OCI-LY3 (cell line): ENCODE measurements around the gene MACROD2.

ENCODE experiments used
- H2AFZ ChIP-seq: fragments of 200-600, 300-600 bp; shearing (Covaris generic); 2 replicates; pipeline ENCODE4 v1.6.0; 2014; ENCODE audit warnings: antibody characterized with exemption, low read depth, low read length
- H3K27ac ChIP-seq: fragments of 200-600, 300-600 bp; sonication (generic); 2 replicates; pipeline ENCODE4 v1.5.1; 2014; ENCODE audit warnings: mild to moderate bottlenecking, low read length, moderate library complexity, mixed read lengths
- H3K27me3 ChIP-seq: fragments of 200-600, 300-600 bp; sonication (generic); 2 replicates; pipeline ENCODE4 v1.6.1; 2014; ENCODE audit warnings: low read depth, low read length, mixed read lengths
- H3K36me3 ChIP-seq: fragments of 200-600, 300-600 bp; sonication (generic); replicated peaks from 2 replicates; pipeline ENCODE3; 2014; ENCODE audit warnings: low read depth, low read length, mixed read lengths
- H3K4me1 ChIP-seq: fragments of 300-600, 200-600 bp; sonication (generic); 2 replicates; pipeline ENCODE4 v1.6.1; 2014; ENCODE audit warnings: low read length, mixed read lengths
- H3K4me2 ChIP-seq: fragments of 200-600, 300-600 bp; sonication (generic); 2 replicates; pipeline ENCODE4 v1.6.1; 2014; ENCODE audit warnings: low read length, mixed read lengths
- H3K4me3 ChIP-seq: fragments of 300-600, 200-600 bp; sonication (generic); 2 replicates; pipeline ENCODE4 v1.5.1; 2014; ENCODE audit warnings: antibody characterized with exemption, mild to moderate bottlenecking, low read length, moderate library complexity
- H3K79me2 ChIP-seq: fragments of 300-600, 200-600 bp; shearing (Covaris generic); 2 replicates; pipeline ENCODE4 v1.6.1; 2014; ENCODE audit warnings: mild to moderate bottlenecking, low read length, mixed read lengths
- H3K9ac ChIP-seq: fragments of 300-600, 200-600 bp; shearing (Covaris generic); 2 replicates; pipeline ENCODE4 v1.6.0; 2014; ENCODE audit warnings: mild to moderate bottlenecking, low read length, moderate library complexity
- H3K9me3 ChIP-seq: fragments of 200-600, 300-600 bp; shearing (Covaris generic); 2 replicates; pipeline ENCODE4 v1.6.1; 2014; ENCODE audit warnings: low read length, mixed read lengths; ENCODE audit not compliant: insufficient read depth
- H4K20me1 ChIP-seq: fragments of 200-600, 300-600 bp; sonication (generic); 2 replicates; pipeline ENCODE4 v1.6.1; 2016; ENCODE audit warnings: low read length, mixed read lengths; ENCODE audit not compliant: insufficient read depth
- CTCF ChIP-seq: fragments of 200-600, 300-600 bp; sonication (generic); IDR thresholded peaks from 2 replicates; pipeline ENCODE4 v1.5.1; 2014; ENCODE audit warnings: antibody characterized with exemption, low read length, low read depth
- EZH2phosphoT487 ChIP-seq: fragments of 200-600 bp; shearing (Covaris generic); IDR thresholded peaks from 2 replicates; pipeline ENCODE4 v1.6.1; 2018; ENCODE audit warnings: antibody characterized with exemption, mixed run types, low read depth

Gene MACROD2

DNA sequence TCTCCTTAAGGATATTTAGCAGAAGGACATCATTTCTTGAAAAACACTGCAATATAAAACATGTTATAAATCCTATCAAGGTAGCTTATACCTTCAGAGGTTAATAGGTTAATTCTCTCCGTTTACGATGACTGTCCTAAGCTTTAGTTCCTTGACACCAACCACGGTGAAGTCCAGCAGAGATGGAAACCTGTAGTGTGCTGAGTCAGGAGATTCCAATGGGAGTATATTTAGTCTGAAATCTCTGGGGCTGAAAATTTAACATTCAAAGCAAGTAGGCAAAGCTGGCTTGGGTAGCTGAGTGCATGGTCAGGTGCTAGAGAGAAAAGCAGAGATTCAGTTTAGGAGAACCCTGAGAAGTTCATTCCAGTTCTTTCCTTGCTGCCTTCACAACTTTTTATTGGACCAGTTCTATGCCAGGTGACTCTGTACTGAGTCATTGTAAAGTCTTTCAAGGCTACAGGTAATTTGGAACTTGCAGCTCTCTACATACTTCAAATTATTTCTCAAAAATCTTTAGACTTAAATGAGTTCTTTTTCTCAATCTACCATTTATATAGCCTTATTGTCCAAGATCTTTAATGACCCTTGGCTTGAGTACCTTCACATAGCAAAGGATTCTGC, 1351.5 kb downstream of the MACROD2 start:
- Histone ChIP-seq H2AFZ (no peak overlapping the region), H3K4me3 (no peak overlapping the region), H3K4me2 (no peak overlapping the region), H3K79me2 (no peaks in the 10 kb centered on the region), H3K9ac (no peak overlapping the region), H4K20me1 (no peaks in the 10 kb centered on the region), H3K27ac (no peak overlapping the region), H3K9me3 (no peaks in the 10 kb centered on the region), H3K27me3 (no peaks in the 10 kb centered on the region), H3K4me1 (peaks cover 6% of the 10 kb centered on the region), H3K36me3 (no peaks in the 10 kb centered on the region)
- no peak for TF ChIP-seq EZH2phosphoT487
- TF ChIP-seq CTCF = no peak

DNA sequence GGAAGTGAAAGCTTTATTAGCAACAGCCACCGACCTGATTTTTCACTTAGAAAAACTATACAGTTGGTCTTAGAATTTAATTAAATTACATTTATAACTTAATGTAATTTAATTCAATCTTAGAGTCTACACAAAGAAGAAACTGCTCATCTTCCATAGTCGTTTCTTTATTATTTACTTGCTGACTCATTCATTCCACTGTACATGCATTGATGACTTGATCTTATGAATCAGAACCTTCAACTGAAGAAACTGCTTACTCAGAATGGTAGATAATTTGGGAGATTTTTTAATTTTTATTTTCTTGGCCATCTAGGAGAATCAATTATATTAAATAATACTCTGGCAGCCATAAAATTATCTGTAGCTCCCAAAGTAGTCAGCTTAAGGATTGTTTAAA, 1363.7 kb downstream of the MACROD2 start:
- no peak overlapping the region for H3K9ac ChIP-seq
- no peaks in the 10 kb centered on the region for H3K9me3 ChIP-seq
- H3K4me1 ChIP-seq = no peaks in the 10 kb centered on the region
- TF ChIP-seq CTCF (no peak), EZH2phosphoT487 (no peak)
- H4K20me1 ChIP-seq = no peaks in the 10 kb centered on the region
- H3K79me2 ChIP-seq = no peaks in the 10 kb centered on the region
- no peak overlapping the region for H3K4me2 ChIP-seq
- no peaks in the 10 kb centered on the region for H3K27me3 ChIP-seq
- H3K36me3 ChIP-seq = no peaks in the 10 kb centered on the region
- H2AFZ ChIP-seq = no peak overlapping the region
- H3K27ac ChIP-seq = no peak overlapping the region
- H3K4me3 ChIP-seq = no peak overlapping the region

DNA sequence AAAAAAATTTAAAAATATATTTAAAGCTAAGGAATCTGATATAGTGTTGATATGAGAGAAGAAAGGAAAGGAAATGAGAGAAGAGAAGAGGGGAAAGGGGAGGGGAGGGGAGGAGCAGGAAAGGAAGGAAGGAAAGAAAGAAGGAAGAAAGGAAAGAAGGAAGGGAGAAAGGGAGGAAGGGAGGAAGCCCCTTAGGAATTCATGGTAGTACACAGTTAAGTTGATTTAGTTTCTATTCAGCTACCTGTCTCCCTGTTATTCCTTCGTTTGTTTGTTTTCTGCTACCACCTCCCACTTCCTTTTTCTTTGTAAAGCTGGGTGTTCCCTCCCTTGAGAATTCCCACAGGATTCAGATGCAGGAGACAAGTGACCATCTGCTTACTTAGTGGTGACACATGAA, 1367.5 kb downstream of the MACROD2 start:
- H3K4me2 ChIP-seq = no peak overlapping the region
- H4K20me1 ChIP-seq = no peaks in the 10 kb centered on the region
- H3K27ac ChIP-seq = no peak overlapping the region
- H3K9me3 ChIP-seq = no peaks in the 10 kb centered on the region
- no peaks in the 10 kb centered on the region for H3K79me2 ChIP-seq
- no peaks in the 10 kb centered on the region for H3K4me1 ChIP-seq
- no peaks in the 10 kb centered on the region for H3K36me3 ChIP-seq
- no peak overlapping the region for H2AFZ ChIP-seq
- TF ChIP-seq CTCF = no peak
- TF ChIP-seq EZH2phosphoT487 = no peak
- H3K9ac ChIP-seq = no peak overlapping the region
- no peak overlapping the region for H3K4me3 ChIP-seq
- H3K27me3 ChIP-seq = no peaks in the 10 kb centered on the region

- TF ChIP-seq EZH2phosphoT487 (no peak), CTCF (no peak)
- H3K4me3 ChIP-seq = no peak overlapping the region
Observed at GRCh38 chr20:15364781-15365180, 1369.5 kb downstream of the MACROD2 start.

More at GRCh38 chr20:15364781-15365180, 1369.5 kb downstream of the MACROD2 start:
- no peaks in the 10 kb centered on the region for H3K4me1 ChIP-seq
- H3K4me2 ChIP-seq = no peak overlapping the region
- H2AFZ ChIP-seq = no peak overlapping the region
- H4K20me1 ChIP-seq = no peaks in the 10 kb centered on the region
- no peak overlapping the region for H3K27ac ChIP-seq
- H3K27me3 ChIP-seq = no peaks in the 10 kb centered on the region
- H3K79me2 ChIP-seq = no peaks in the 10 kb centered on the region
- H3K9me3 ChIP-seq = no peaks in the 10 kb centered on the region
- H3K36me3 ChIP-seq = no peaks in the 10 kb centered on the region
- no peak overlapping the region for H3K9ac ChIP-seq
